D721Med (cell line): Measurements from ENCODE around the gene NKAIN2.
"Not testable (repeated sequence)": the region's sequence is repeated elsewhere in the genome, so short reads cannot be mapped to it uniquely, and the experiment has no call there.

ENCODE experiments used
- DNase-seq: peaks from one replicate; pipeline ENCODE4 v3.0.0; 2011; ENCODE audit warnings: low spot score; ENCODE audit not compliant: insufficient read length
- FAIRE-seq: peaks from 2 replicates; lab custom pipeline; 2011; peaks lifted over from hg19 to GRCh38; lab: Jason Lieb, UNC
- TF ChIP-seq, protein P1 (sequence below): IDR thresholded peaks from 2 replicates; pipeline ENCODE4 v1.5.1; 2012; ENCODE audit warnings: mild to moderate bottlenecking, control low read depth; ENCODE audit not compliant: insufficient read depth; ENCODE audit errors: missing control alignments

NKAIN2 gene

DNA sequence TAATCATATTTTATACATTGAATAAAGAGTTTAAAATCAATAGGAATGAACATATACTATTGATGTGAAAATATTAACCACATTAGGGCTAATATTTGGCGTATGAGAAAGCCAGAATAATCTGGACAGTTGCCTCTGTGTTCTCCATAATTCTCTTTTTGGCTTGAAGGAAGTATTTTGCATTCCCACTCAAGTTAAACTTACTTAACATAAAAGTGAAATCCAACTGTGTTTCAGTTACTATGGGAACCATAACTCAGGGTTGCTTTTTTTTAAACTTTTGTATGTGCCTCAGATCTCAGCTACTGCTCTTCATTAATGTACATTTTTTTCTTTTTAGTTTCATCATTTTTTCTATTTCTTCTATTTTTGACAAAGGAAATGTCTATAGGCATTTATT lies 479.8 kb downstream of the NKAIN2 start:
- FAIRE-seq: no peak
- DNase-seq: no peak
- TF ChIP-seq, protein P1, sequence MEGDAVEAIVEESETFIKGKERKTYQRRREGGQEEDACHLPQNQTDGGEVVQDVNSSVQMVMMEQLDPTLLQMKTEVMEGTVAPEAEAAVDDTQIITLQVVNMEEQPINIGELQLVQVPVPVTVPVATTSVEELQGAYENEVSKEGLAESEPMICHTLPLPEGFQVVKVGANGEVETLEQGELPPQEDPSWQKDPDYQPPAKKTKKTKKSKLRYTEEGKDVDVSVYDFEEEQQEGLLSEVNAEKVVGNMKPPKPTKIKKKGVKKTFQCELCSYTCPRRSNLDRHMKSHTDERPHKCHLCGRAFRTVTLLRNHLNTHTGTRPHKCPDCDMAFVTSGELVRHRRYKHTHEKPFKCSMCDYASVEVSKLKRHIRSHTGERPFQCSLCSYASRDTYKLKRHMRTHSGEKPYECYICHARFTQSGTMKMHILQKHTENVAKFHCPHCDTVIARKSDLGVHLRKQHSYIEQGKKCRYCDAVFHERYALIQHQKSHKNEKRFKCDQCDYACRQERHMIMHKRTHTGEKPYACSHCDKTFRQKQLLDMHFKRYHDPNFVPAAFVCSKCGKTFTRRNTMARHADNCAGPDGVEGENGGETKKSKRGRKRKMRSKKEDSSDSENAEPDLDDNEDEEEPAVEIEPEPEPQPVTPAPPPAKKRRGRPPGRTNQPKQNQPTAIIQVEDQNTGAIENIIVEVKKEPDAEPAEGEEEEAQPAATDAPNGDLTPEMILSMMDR: no peak

DNA sequence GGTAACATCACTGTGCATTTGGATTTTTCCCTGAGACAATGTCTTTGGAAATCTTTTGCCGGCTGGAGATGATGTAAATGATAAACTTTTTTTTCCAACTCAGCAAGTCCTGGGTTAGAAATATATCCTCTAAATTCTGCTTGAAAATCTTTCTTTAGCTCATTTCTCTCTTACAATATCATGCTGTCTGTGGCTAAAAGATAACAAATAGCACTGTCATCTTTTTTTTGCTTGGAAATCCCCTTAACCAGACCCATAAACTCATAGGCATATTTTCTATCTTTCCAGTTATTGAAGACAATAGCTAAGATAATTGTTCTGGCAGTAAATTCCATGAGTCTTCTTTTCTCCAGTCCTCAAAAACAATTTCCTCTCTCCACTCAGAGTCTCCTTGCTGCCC lies 481.5 kb downstream of the NKAIN2 start:
- DNase-seq: no peak
- FAIRE-seq: no peak

DNA sequence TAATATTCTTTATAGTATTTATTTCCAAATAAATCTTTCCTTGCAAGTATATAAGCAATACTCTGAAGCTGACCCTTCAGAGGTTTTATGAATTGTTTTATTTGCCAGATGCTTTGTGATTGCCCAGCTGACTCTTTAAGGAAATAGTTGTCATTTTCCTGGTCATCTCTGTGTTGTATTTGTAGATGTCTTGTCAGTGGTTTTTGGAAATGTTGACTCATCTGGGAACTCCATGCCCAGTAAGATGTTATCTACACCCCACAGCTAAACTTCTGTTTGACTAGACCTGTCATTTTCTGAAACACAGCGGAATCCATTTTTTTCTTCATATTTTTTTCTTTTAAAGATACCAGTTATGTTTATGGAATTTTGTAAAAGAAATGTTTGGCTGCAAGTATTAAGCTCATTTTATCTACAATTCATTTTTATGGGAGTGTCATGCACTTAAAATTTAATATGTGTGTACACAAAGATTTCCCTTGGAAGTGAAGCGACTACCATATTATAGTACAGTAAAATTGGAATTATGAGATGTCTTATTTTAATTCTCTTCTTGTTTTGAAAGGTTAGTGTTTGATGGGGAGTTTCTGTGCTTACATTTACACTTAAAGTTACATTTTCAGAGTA lies 491.0 kb downstream of the NKAIN2 start:
- FAIRE-seq: no peak
- DNase-seq: no peak
- TF ChIP-seq, protein P1: no peak

More for the DNA sequence above, 481.5 kb downstream of the NKAIN2 start:
- TF ChIP-seq, protein P1: no peak

DNA sequence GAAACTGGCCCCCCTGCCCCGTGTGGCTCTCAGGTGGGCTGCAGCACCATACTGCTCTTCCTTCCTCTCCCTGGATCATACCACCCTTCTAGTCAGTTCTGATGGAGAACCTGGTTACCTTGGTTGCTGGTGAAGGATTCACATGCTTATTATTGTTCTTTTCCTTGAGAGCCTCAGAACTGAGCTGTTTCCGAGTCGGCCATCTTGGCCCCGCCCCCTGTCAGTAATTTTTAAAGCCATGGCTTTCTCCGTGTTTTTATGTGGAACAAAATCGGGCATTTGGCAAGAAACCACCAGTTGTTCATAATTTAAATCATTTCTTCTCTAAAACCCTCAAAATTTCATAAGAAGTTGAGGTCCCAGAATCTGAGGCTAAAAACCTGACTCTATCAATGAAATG lies 493.8 kb downstream of the NKAIN2 start:
- no peak for DNase-seq
- no peak for FAIRE-seq
- TF ChIP-seq, protein P1: no peak

DNA sequence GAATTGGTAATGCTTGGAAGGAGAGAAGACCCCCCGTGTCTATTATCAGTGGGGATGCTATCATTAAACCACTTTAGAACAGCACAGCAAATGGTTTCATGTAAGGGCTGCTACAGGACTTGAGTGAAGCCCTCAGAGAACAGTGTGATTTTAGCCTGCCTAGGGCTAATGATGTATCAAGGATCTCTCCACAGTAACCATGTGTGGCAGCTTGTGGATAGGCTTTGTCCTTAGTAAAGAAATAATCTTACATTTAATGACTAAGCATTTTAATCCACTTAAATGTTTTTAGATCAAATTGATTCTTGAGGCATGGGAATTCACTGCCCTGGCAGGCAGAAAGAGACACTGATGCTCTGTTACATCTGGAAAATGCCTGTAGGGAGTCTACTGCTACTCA lies 495.1 kb downstream of the NKAIN2 start:
- DNase-seq (no peak), FAIRE-seq (no peak)
- TF ChIP-seq, protein P1: no peak

DNA sequence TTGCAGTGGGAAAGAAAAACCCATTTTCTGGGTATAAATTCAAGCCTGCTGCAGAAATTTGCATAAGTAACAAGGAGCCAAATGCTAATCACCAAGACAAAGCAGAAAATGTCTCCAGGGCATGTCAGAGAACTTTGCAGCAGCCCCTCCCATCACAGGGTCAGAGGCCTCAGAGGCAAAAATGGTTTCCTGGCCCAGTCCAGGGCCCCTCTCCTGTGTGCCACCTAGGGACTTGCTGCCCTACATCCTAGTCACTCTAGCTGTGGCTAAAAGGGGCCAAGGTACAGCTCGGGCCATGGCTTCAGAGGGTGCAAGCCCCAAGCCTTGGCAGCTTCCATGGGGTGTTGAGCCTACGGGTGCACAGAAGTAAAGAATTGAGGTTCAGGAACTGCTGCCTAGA lies 497.2 kb downstream of the NKAIN2 start:
- DNase-seq, FAIRE-seq: not testable (repeated sequence)

DNA sequence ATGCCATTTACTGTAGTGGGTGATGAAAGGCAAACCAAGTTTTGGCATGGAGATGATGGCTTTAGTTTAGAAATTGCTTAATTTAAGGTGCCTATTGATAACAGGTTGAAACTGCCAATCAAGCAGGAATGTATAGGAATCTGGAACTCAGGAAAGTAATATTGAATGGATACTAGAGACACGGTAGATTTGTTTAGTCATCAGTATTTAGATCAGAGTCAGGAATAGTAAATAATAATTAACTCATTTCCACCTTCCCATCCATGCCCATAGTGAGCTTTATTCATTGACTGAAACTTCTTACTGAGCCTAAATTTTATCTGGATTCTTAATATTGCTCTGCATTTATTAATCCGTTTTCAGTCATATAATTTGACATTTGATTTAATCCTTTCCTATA lies 500.3 kb downstream of the NKAIN2 start:
- TF ChIP-seq, protein P1: no peak
- DNase-seq (no peak), FAIRE-seq (no peak)

DNA sequence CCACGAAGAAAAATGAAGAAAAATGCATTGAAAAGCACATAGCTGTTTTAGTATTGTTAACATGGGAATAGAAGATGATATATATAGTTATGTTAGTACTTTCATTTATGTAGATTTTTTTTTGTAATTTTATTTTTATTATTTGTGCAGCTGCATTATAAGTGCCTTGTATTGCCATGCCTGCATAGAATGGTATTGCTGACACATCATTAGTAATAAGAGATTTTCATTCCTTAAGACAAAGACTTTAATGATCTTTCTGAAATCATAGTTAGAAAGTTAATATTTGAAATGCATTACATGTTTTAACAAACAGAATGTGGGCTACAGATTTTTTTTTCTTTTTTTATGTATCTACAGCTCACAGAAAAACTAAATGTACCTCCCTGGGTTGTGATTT lies 506.5 kb downstream of the NKAIN2 start:
- FAIRE-seq (no peak), DNase-seq (no peak)
- TF ChIP-seq, protein P1: no peak
